H1 (cell line): ENCODE measurements around the gene TMEM63A. TPM values are rescaled to one million over a fixed set of nuclear protein-coding genes. Genes with fewer than 3 reads are reported as not detected.

ENCODE experiments used
- CHD2 ChIP-seq: IDR thresholded peaks from 2 replicates; pipeline ENCODE4 v1.6.1; 2012; ENCODE audit warnings: low read length, improper control_type of control experiment
- GABPA ChIP-seq: IDR thresholded peaks from 2 replicates; pipeline ENCODE4 v1.6.1; 2011; ENCODE audit warnings: mild to moderate bottlenecking, low read length, moderate library complexity, borderline replicate concordance; ENCODE audit not compliant: insufficient read depth
- HDAC2 ChIP-seq, 2 experiments: fragments of 300-600 bp in 1 of 2; sonication (generic) in 1 of 2; IDR thresholded peaks; 2 replicates each; pipeline ENCODE4 v1.6.1; 2011 to 2012; ENCODE audit warnings: low read depth in 2 of 2, low read length in 2 of 2, mild to moderate bottlenecking in 2 of 2, moderate library complexity in 2 of 2, borderline replicate concordance in 1 of 2, inconsistent platforms in 1 of 2
- RXRA ChIP-seq: IDR thresholded peaks from 2 replicates; pipeline ENCODE4 v1.6.1; 2011; ENCODE audit warnings: low read depth, mild to moderate bottlenecking, low read length, moderate library complexity; ENCODE audit not compliant: insufficient read depth
- SIN3A ChIP-seq, 2 experiments: IDR thresholded peaks in 1 of 2; conservative IDR thresholded peaks in 1 of 2; 2 replicates each; pipeline ENCODE4 v1.6.1; 2011 to 2012; ENCODE audit warnings: low read length in 2 of 2, improper control_type of control experiment in 1 of 2, low read depth in 1 of 2, mild to moderate bottlenecking in 1 of 2
- polyA plus RNA-seq, 7 experiments: library from polyadenylated mRNA; depleted of rRNA in 3 of 7; stranded (reverse) in 5 of 7; unstranded in 2 of 7; fragments of >200 nt in 5 of 7; fragments of 200-250 nt in 2 of 7; gene quantifications; 1 replicate in 5 of 7; 2 replicates in 1 of 7; 4 replicates in 1 of 7; pipeline versions ENCODE4 v1.2.1 to v1.2.3, GENCODE V29; 2011 to 2013; ENCODE audit warnings: missing spikeins in 2 of 7, mixed read lengths in 2 of 7
- total RNA-seq: library from RNA; stranded (reverse); fragmentation: NEBNext Ultra II Directional; extraction: Animal tissue kit (Norgen Biotek cat#: 25700); gene quantifications from 2 replicates; pipeline ENCODE4 v1.2.1, GENCODE V29; 2021

The TMEM63A gene
- total and polyA plus RNA-seq, 2 of the 8 experiments (the other 6 are each of a cell fraction or from before 2014, with no cell fraction given): 26.1 to 55.4 TPM

GRCh38 chr1:225816643-225817538 is 65.3 kb downstream of the TMEM63A start (continued):
- TF ChIP-seq HDAC2 (IDR thresholded peaks at IDR 0.05; ENCODE audit: borderline replicate concordance in 1 of 2, low read depth in 2 of 2, low read length in 2 of 2): no peak
- no peak for TF ChIP-seq CHD2
- no peak for TF ChIP-seq SIN3A (conservative IDR thresholded peaks at IDR 0.05 in 1 of 2, IDR thresholded peaks at IDR 0.05 in 1 of 2; ENCODE audit: low read depth in 1 of 2, low read length in 2 of 2)
- 0 out of 2 replicates have a peak, but pooled peaks have one; percentile 2 for TF ChIP-seq GABPA
- TF ChIP-seq RXRA: no peak
